BE2C (cell line): ENCODE measurements around the gene PIMREG.

Source experiments
- DNase-seq: peaks from one replicate; pipeline ENCODE4 v3.0.0-alpha.2; 2020
- H3K27me3 ChIP-seq: fragments of 250-450 bp; sonication (Bioruptor Pico); 2 replicates; pipeline ENCODE4 v1.5.1; 2020; ENCODE audit warnings: mild to moderate bottlenecking
- H3K36me3 ChIP-seq: fragments of 250-450 bp; sonication (Bioruptor Pico); 2 replicates; pipeline ENCODE4 v1.5.1; 2020; ENCODE audit warnings: mild to moderate bottlenecking
- H3K4me1 ChIP-seq: fragments of 250-450 bp; sonication (Bioruptor Pico); 2 replicates; pipeline ENCODE4 v1.5.1; 2020
- H3K4me3 ChIP-seq: 2 replicates; pipeline ENCODE4 v1.5.1; 2011; ENCODE audit warnings: low read depth, low read length
- H3K9me3 ChIP-seq: fragments of 250-450 bp; sonication (Bioruptor Pico); 2 replicates; pipeline ENCODE4 v1.5.1; 2020
- TF ChIP-seq, protein P1 (sequence below): IDR thresholded peaks from 2 replicates; pipeline ENCODE4 v1.5.1; 2012; ENCODE audit warnings: mild to moderate bottlenecking, low read depth, low read length

The PIMREG gene

DNA sequence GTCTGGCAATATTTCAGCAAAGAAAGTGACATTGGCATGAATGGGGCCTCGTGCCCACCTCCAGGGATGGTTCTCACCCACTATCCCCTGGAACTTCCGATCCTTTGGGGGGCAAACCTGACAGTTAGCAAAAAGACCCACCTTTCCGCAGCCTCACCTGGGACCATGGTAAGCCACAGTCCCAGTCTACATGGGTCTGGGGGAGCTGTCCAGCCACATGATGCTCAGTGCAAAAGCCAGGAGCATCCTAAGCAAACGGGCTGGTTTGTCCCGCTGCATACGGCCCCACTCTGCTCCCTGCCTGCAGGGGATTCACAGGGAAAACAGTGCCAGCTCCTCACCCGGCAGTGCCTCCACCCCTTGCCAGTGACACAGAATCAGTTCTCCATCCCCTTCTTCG is 28.6 kb upstream of the PIMREG start:
- no peaks in the 10 kb centered on the region for H3K36me3 ChIP-seq
- H3K9me3 ChIP-seq: no peaks in the 10 kb centered on the region
- H3K4me3 ChIP-seq: no peak overlapping the region
- no peak for DNase-seq
- no peaks in the 10 kb centered on the region for H3K4me1 ChIP-seq
- TF ChIP-seq, protein P1, sequence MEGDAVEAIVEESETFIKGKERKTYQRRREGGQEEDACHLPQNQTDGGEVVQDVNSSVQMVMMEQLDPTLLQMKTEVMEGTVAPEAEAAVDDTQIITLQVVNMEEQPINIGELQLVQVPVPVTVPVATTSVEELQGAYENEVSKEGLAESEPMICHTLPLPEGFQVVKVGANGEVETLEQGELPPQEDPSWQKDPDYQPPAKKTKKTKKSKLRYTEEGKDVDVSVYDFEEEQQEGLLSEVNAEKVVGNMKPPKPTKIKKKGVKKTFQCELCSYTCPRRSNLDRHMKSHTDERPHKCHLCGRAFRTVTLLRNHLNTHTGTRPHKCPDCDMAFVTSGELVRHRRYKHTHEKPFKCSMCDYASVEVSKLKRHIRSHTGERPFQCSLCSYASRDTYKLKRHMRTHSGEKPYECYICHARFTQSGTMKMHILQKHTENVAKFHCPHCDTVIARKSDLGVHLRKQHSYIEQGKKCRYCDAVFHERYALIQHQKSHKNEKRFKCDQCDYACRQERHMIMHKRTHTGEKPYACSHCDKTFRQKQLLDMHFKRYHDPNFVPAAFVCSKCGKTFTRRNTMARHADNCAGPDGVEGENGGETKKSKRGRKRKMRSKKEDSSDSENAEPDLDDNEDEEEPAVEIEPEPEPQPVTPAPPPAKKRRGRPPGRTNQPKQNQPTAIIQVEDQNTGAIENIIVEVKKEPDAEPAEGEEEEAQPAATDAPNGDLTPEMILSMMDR: no peak
- H3K27me3 ChIP-seq: no peaks in the 10 kb centered on the region

DNA sequence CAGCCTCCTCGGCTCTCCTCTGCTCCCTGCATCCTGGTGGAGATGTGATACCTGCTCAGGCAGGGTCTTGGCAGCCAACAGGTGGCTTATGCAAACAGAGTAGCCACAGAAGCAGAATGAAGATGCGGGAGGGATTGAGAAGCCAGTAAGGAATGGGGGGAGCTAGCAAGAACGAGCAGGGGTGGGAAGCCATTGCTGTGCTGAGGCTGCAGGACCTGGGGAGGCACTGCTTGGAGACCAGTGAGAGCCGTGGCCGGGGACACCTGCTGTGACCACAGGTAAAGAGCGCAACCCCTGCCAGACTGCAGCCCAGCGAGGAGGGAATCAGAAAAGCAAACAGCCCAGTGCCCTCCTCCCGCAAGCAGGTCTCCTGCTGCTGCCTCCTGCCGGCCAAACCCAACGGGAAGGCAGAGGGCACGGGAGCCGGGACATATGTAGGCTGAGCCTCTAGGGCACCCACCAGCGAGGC is 24.0 kb upstream of the PIMREG start:
- H3K27me3 ChIP-seq: no peaks in the 10 kb centered on the region
- DNase-seq: no peak
- TF ChIP-seq, protein P1: no peak
- H3K36me3 ChIP-seq: no peaks in the 10 kb centered on the region
- no peaks in the 10 kb centered on the region for H3K9me3 ChIP-seq
- H3K4me3 ChIP-seq: no peak overlapping the region
- H3K4me1 ChIP-seq: no peaks in the 10 kb centered on the region

DNA sequence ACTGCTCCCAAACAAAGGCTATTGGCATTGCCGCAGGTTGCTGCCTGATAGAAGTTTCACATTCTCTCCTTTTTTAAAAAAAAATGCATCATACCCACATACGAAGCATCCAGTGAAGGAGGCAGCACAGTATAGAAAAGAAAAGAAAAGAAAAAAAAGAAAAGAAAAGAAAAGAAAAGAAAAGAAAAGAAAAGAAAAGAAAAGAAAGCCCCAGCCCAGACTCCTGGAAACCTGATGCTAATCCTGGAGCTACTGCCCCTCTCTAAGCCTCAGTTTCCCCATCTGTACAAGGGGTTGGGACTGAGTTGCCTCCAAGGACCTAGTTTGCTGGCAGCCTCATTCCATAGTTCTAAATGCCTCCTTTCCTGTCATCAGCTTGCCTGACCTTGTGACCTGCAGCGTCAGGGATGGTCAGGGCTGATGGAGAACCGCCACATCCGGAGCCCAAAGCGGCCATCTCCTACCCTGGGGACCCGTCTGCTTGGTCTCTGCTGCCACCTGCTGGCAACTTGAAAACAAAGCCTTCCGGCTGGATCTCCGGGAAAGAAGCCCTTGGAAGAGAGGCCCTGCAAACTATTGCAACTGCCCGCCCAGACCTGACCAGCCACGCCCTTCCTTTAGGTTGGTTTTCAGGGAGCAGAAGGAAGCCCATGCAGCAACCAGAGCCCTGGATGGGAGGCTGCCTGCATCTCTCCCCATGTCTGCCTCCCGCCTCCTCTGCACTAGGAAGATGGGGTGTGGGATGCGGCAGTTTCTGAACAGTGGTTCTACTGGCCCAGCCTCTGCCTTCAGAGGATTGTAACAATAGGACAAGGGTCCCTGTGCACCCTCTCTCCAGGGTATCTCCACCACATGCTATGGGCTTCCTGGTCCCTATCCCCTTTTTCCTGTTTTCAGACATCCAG is 22.3 kb upstream of the PIMREG start:
- Histone ChIP-seq H3K27me3 (no peaks in the 10 kb centered on the region), H3K4me1 (no peaks in the 10 kb centered on the region), H3K9me3 (no peaks in the 10 kb centered on the region), H3K36me3 (no peaks in the 10 kb centered on the region), H3K4me3 (no peak overlapping the region)
- TF ChIP-seq, protein P1: peak; percentile 66
- DNase-seq: peak; percentile 60

DNA sequence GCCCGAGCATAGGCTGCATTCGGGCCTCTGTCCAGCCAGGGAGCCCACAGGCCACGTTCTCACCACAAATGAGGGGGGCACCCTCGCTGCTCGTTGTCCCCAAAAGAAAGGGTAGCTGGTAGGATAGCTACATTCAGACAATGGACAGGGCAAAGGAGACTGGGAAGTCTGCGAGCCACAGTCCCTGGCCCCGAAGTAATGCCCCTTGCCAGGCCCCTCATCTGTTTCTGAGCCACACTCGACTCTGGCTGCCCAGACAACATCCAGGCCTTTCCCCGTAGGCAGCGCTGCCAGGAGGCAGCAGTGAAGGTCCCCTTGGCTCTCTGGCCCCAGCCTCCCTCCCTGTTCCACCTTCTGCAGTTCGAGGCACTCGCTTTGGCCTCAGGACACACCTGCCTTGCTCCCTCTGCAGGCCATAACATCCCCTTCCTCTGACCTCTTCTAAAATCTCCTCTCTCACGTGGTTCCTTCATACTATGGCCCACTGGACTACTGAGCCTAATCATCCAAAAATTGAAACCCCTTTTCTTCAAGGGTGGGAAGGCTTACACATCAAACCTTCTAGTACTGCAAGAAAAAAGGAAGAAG is 21.5 kb upstream of the PIMREG start:
- TF ChIP-seq, protein P1: no peak
- no peak for DNase-seq
- no peaks in the 10 kb centered on the region for H3K36me3 ChIP-seq
- H3K27me3 ChIP-seq: no peaks in the 10 kb centered on the region
- no peak overlapping the region for H3K4me3 ChIP-seq
- no peaks in the 10 kb centered on the region for H3K9me3 ChIP-seq
- H3K4me1 ChIP-seq: no peaks in the 10 kb centered on the region

DNA sequence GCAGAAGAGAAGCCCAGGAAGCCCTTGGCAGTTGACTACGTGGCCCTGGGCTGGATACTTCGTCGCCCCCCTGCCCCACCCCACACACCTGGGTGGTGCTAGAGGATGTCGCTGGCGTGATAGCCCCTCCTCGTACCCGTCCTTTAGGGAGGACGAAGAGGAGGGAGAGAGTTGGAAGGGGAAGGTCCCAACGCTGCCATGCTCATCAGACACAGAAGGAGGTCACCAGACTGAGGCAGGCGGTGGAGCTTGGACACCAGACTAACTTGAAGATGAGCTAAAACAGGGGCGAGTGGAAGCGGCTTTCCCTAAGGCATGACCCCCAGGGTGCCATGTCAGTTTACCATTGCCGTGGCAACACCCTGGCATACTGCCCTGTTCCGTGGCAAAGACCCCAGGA is 20.3 kb upstream of the PIMREG start:
- Histone ChIP-seq H3K9me3 (no peaks in the 10 kb centered on the region), H3K4me3 (no peak overlapping the region), H3K4me1 (no peaks in the 10 kb centered on the region), H3K36me3 (no peaks in the 10 kb centered on the region), H3K27me3 (no peaks in the 10 kb centered on the region)
- TF ChIP-seq, protein P1: no peak
- no peak for DNase-seq

DNA sequence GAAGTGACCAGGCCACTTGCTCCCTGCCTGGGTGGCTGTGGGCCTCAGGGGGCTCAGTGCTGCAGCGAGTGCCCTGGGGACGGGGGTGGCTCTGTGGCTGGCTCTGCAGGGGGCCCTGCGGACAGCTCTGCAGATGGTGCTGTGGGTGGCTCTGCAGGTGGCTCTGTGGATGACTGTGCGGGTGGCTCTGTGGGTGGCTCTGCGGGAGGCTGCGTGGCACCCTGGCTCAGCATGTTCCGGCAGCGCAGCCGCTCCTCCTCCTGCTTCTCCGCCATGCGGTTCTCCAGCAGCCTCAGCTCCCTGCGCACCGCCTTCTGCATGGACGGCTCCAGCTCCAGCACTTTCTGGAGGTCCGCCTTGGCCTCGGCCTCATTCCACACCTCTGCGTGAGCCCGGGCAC is 18.8 kb upstream of the PIMREG start:
- Histone ChIP-seq H3K4me1 (no peaks in the 10 kb centered on the region), H3K36me3 (no peaks in the 10 kb centered on the region), H3K9me3 (no peaks in the 10 kb centered on the region), H3K27me3 (no peaks in the 10 kb centered on the region), H3K4me3 (no peak overlapping the region)
- no peak for DNase-seq
- TF ChIP-seq, protein P1: no peak
